Measurements from ENCODE around the gene GRID1.

Gene GRID1

GRCh38 chr10:85617751-85618546 lies 748.6 kb downstream of the GRID1 start:
- no peak for DNase-seq

- DNase-seq = no peak
Observed at GRCh38 chr10:85615556-85615955, 751.0 kb downstream of the GRID1 start.

DNA sequence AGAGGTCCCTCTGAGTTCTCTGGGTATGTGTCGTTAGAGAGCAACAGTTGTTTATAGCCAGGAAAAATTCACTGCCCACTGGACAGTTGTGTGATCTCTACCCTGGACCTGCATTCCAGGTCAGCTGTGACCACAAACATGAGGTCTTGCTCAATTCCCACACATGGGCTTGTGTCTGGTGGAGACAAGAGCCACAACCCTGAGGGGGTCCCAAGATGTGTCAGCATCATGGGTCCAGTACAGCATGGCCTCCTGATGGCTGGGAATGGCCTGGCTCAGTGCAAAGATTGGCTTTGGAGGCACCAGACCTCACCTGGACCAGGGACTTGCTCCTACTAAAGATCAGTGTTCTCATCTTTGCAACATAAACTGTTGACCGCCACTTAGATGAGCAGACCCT lies 751.6 kb downstream of the GRID1 start:
- no peak for DNase-seq

GRCh38 chr10:85614566-85614965 lies 752.0 kb downstream of the GRID1 start:
- no peak for DNase-seq

DNA sequence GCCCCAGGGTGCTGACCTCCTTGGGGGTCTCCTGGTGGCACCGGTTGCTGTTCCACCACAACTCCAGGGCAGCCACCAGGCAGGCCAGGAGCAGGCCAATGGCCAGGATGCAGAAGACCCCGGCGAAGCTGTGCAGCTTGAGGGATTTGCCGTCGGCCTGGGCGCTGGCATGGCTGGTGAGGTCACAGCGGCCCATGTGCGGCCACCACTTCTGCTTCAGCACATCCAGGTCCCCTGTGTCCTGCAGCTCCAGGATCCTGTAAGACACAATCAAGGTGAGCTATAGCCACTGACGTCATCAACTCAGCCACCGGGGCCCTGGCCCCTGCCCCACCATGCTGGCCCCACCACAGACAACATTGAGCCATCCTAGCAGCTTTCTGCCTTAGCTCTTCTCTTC lies 753.2 kb downstream of the GRID1 start:
- DNase-seq = no peak

GRCh38 chr10:85612833-85613232 lies 753.8 kb downstream of the GRID1 start:
- DNase-seq = peak; percentile 9

DNA sequence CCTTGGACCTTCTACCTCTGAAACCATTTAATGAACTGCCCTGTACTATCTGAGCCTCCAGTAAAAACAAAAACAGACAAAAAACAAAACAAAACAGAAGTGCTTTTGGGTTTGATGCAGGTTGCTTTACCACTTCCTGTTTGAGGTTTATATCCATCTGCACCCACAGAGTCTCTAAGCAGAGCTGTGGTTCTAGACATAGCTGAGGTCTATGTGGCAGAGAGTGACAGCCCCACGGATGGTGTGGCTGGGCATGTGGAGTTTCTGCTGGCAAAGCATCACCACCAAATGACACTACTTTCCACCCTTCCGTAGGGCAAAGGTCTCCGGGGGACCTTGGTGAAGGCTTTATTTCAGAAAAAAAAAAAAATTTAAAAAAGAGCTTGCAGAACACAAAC lies 754.2 kb downstream of the GRID1 start:
- DNase-seq = peak; percentile 67

- peak; percentile 6 for DNase-seq
Observed at GRCh38 chr10:85611746-85612377, 754.7 kb downstream of the GRID1 start.

DNA sequence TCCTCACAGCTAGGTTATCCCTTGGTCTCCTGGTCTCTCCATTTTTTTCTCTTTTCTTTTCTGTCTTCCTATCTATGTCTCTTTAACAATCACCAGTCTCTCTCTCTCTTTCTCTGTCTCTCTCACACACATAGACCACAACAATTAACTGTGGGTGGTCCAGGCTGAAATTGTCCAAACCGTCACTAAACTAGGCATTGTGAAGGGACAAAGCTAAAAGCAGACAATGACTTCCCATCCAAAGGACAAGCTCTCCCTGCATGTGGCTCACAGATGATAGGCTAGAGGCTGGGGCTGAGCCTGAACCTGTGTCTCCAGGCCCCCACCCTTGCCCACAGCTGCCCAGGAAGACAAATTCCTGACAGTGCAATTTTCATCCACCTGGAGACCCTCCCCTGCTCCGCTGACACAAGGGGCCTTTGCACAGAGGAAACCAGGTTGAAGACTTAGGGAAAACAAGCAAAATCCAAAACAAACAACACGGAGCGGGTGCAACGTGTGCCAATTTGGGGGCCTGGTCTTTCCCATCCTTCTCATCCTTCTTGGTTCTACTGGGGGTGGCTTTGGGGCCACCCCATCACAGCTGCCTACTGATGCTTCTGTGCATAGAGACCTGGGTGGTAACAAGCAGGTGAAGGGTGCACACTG lies 755.4 kb downstream of the GRID1 start:
- no peak for DNase-seq

DNA sequence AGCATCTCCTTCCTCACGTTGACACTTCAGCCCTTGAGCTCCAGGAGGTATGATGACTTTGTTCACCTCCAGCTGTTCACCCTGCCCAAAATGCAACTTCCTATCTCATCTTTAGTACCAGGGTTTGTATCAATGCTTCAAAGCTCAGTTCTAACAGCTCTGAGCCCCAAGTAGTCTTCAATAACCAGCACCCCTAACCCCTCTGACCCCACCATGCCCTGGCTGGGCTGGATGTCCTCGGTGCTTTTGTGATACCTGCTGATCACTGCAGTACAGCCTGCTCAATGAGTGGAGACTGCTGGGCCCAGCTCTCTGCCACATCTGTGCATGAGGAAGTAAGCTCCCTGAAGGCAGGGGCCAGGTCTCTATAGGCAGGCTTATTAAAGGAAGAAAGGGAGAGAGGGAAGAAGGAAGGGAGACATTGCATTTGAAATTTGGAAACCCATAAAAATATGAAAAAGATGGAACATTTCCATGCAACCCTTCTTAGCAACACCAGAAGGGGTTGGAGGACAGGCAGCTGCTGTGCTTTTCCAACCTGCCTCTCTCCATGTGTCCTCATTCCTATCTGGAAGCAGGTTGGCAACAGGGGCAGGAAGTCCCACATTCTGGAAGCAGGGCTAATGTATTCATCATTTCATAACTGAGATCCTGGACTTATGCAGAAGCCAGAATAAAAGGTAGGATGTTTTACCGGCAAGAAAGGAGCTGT lies 756.1 kb downstream of the GRID1 start:
- DNase-seq = no peak

DNA sequence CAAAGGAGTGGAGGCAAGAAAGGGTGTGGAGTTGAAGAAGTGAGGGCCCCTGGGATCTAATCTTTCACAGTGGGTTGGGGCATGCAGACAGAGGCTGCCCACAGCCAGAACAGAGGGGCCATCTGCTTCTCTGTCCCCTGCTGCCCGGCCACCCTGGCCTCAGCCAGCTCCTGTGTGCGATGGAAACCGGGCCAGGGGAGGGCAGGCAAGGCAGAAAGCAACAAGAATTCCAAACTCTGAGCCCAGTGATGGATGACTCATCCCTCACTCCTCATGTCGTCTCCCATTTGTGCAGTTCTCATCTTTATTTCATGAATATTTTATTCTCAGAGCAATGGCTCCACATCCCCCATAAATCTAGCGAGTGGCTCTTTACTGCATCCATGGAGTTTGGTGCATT lies 757.1 kb downstream of the GRID1 start:
- DNase-seq = no peak

GRCh38 chr10:85608706-85609105 lies 757.9 kb downstream of the GRID1 start:
- no peak for DNase-seq

DNA sequence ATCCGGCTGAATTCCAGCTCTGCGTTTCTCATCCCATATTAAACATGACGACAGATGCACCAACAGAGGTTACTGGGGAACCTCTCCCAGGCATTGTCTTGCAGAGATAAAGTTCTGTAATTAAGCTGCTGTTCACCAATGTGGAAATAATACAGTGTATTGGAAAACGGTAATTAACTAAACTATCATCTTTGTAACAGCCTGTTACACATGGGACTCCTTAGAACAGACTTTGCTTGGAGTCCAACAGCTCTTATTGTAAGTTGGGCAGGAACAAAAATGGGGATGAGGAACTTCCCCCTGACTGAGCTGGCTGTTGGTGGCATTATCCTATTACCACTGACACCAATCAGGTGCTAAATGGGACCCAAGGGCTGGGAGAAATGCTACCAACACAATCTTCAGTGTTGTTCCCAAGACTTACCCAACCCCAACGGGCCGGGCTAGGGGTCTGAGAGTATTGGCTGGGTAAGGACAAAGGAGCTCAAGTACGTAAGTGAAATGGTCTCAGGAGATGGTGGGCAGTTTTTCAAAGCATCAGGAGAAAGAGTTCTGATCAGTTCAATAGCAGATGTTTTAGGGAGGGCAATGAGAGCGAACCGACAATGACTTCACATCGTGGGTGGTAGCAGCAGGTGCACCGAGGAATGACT lies 759.4 kb downstream of the GRID1 start:
- no peak for DNase-seq

DNA sequence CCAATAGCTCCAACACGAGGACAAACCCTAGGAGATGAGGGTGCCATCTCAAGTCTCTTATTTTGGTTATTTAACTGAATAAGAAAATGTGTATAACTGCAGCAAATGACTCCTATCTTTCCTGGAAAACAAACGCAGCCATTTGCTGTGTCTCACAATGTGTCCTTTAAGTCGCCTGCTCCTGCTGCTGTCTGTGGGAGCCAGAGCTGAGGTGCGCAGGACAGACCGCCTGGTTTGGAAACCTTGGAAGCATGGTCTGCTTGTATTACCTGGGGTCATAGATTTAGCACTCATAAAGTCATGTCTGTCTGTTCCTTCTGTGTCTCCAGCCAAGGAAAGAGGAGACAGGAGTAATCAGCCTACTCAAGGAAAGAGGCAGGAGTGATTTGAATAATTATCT lies 760.2 kb downstream of the GRID1 start:
- DNase-seq = no peak

GRCh38 chr10:85604884-85605283 lies 761.7 kb downstream of the GRID1 start:
- DNase-seq = no peak

GRCh38 chr10:85604136-85604725 lies 762.4 kb downstream of the GRID1 start:
- no peak for DNase-seq

DNA sequence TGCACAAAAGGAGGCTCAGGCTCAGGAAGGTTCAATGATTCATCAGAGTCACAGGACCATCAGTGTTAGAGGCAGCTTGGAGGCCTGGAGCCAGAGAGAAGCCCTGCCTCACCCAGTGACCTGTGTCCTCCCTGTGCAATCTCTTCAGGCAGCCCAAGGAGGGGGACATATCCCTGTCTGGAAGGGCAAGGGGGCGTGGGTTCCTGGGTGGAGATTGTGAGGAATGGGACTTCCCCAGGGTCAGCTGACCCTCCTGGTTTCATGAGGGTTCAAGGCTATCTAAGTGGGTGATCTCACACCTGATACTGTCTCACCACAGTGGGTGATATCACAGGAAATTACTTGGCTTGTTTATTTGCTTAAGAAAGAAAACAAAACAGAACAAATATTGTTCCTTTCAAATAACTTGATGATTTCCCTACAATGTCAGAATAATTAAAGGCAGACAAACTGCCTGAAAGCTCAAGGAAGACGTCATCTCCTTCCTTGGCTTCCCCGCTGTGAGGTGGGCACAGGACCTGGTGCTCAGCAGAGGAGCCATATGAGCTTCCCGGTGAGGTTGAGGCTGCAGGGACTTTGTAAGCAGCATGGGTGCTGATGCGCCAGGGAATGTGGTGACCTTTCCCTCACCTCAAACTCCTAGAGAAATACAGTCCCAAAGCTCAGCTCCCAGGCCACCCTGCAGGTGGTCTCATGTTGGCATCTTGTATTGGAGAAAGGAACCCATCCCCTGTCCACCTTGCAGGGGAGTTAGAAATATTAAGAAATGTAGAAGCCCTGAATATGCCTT lies 763.2 kb downstream of the GRID1 start:
- peak; percentile 2 for DNase-seq

- DNase-seq = no peak
Observed at GRCh38 chr10:85602713-85603112, 763.9 kb downstream of the GRID1 start.

GRCh38 chr10:85602306-85602705 lies 764.3 kb downstream of the GRID1 start:
- no peak for DNase-seq

DNA sequence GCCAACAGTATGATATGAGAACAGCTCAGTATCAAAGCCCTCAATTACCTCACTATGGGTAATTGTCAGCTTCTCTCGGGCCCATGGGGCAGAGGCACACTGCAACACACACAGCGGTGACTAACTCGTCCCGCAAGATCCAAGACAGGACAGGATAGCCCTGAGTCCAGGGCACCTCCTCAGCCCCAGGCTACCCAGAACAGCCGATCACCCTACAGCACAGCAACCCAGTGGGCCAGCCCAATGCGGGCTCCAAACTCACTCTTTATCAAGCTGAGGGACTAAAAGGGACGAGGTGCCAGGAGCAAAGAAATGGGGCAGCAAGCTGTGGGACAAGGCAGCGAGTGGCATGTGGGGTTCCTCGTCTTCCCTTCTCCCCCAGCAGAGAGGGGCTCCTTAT lies 765.1 kb downstream of the GRID1 start:
- no peak for DNase-seq

DNA sequence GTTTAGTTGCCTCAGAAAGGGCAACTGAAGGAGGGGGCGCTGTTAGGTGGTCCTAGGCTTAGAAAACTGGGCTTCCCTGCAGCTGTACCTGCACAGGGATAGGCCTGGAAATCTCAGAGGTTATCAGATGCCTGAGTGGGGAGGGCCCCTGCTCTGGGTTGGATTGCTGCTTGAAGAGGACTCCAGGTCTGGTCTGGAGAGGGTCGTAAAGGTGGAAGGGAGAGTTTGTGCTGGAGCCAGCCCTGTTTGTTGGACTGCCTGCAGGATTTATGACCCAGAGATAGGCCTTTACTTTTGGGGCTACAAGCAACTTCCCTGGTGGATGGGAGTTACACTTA lies 765.9 kb downstream of the GRID1 start:
- no peak for DNase-seq
